Measurements from ENCODE around the gene TIMP1.

TIMP1 gene
- total RNA-seq, result 31.0 to 47.6 (median 39.1) reads per million in 3 donors

DNA sequence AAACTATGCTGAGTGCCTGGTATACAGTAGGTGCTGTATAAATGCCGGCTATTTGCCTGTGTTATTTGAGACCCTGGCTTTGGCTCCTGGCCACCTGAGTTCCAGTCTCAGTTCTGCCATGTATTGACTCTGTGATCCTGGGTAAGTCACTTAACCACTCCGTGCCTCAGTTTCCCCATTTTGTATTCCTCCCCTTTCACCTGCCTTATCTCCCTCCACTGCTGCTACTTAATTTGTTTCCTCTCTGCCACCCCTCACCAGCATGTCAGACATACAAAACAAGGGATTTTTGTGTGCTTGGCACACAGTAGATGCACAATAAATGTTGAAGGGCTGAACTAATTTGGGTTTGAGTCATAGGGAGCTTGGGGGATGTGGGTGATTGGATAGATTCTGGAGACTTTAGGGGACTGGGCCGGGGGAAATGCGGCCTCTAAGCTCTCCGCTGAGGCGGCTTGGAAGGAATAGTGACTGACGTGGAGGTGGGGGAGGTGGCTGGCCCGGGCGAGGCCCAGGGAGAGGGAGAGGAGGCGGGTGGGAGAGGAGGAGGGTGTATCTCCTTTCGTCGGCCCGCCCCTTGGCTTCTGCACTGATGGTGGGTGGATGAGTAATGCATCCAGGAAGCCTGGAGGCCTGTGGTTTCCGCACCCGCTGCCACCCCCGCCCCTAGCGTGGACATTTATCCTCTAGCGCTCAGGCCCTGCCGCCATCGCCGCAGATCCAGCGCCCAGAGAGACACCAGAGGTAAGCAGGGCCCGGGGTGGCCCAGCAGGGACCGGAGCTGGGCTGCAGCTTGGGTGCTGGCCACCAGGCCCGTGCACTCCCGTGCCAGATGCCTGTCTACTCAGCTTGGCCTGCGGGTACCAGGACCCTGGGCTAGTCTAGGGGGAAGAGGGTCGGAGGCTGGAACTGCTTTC is at the start of gene TIMP1:
TSS of gene TIMP1 (plus strand) at position 706 of the 917 bp plus-strand sequence. CDS start 980 bp downstream, outside the sequence.
- H3K9me3 ChIP-seq (ENCODE audit: control insufficient read depth, low read length), result no peaks in the 10 kb centered on the region
- no peaks in the 10 kb centered on the region for H3K27me3 ChIP-seq (replicated peaks; ENCODE audit: control insufficient read depth, insufficient read depth, low read length, poor library complexity, severe bottlenecking)
- peak; percentile 68 to 72 (median 70) for DNase-seq
- H3K4me3 ChIP-seq (ENCODE audit: insufficient read depth, low read depth, low read length, poor library complexity, severe bottlenecking), result peak within 1 kb of the TSS; percentile 23
- peak within 1 kb of the TSS; percentile 73 for H3K27ac ChIP-seq (ENCODE audit: insufficient read depth, low read length, poor library complexity, severe bottlenecking)
- no peaks in the 10 kb centered on the region for H3K36me3 ChIP-seq (ENCODE audit: control insufficient read depth, insufficient read depth, low read length)
- peaks cover 4% of the 10 kb centered on the region for H3K4me1 ChIP-seq (ENCODE audit: control insufficient read depth, insufficient read depth, low read length, poor library complexity, severe bottlenecking)

DNA sequence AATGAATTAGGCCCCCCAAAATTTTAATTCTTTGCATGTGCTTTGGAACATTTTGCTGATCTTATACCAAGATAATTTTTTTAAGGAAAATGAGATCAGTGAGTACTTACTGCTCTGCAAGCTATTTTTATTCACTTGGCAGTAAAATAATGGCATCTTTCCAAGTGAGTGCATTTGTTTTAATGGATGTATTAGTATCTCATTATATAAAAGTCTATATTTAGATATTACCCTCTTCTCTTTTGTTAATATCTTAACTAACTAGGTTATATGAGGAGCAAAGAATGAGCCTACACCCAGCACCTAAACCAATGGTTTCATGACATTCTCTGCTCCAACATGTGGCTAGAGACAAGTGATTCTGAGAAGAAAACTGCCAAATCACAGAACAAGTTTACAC is 42.4 kb upstream of the TIMP1 start:
- no peak for DNase-seq
- Histone ChIP-seq H3K4me3 (ENCODE audit: insufficient read depth, low read depth, low read length, poor library complexity, severe bottlenecking) (no peak overlapping the region), H3K27me3 (replicated peaks; ENCODE audit: control insufficient read depth, insufficient read depth, low read length, poor library complexity, severe bottlenecking) (no peaks in the 10 kb centered on the region), H3K36me3 (ENCODE audit: control insufficient read depth, insufficient read depth, low read length) (no peaks in the 10 kb centered on the region), H3K4me1 (ENCODE audit: control insufficient read depth, insufficient read depth, low read length, poor library complexity, severe bottlenecking) (no peaks in the 10 kb centered on the region), H3K9me3 (ENCODE audit: control insufficient read depth, low read length) (no peaks in the 10 kb centered on the region), H3K27ac (ENCODE audit: insufficient read depth, low read length, poor library complexity, severe bottlenecking) (no peak overlapping the region)

DNA sequence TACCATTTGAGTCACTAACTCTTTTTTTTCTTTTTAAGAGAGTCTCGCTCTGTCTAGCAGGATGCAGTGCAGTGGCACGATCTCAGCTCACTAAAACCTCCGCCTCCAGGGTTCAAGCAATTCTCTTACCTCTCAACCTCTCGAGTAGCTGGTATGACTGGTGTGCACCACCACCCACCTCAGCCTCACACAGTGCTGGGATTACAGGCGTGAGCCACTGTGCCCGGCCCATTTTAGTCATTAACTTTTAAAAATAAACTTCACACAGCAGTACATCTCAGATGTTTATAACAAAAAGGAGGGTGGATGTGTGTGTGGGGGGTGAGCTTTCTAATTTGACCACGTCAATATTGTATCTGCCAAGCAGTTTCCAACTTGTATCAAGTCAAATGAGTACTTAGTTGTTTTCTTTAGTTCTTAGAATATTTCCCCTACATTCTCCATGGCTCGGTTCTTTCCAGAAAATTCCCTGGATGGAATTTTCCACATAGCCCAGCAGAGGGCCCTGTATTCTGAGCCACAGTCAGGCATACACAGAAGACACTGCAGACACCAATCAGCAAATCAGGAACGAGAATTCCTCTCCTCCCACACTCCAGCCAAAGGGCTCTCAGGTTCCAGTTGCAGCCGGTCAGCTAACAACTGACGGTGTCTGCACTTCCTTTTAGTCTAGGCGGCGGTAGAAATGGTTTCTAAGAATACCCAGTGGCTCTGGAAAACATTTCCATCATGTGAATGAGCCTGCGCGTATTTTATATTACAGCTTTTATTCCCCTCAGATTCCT is 41.3 kb upstream of the TIMP1 start:
- Histone ChIP-seq H3K27me3 (replicated peaks; ENCODE audit: control insufficient read depth, insufficient read depth, low read length, poor library complexity, severe bottlenecking) (no peaks in the 10 kb centered on the region), H3K4me3 (ENCODE audit: insufficient read depth, low read depth, low read length, poor library complexity, severe bottlenecking) (no peak overlapping the region), H3K27ac (ENCODE audit: insufficient read depth, low read length, poor library complexity, severe bottlenecking) (no peak overlapping the region), H3K9me3 (ENCODE audit: control insufficient read depth, low read length) (no peaks in the 10 kb centered on the region), H3K36me3 (ENCODE audit: control insufficient read depth, insufficient read depth, low read length) (no peaks in the 10 kb centered on the region), H3K4me1 (ENCODE audit: control insufficient read depth, insufficient read depth, low read length, poor library complexity, severe bottlenecking) (no peaks in the 10 kb centered on the region)
- DNase-seq, result no peak

DNA sequence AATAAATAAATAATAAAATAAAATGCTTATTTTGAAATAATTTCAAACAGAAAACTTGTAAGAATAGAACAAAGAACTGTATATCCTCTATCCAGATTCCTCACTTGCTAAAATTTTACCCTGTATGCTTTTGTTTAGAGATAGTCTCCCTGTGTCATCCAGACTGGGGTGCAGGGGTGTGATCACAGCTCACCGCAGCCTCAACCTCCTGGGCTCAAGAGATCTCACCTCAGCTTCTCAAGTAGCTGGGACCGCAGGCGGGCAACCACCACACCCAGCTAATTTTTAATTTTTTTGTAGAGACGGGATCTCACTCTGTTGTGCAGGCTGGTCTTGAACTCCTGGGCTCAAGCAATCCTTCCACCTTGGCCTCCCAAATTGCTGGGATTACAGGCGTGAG is 38.7 kb upstream of the TIMP1 start:
- Histone ChIP-seq H3K27ac (ENCODE audit: insufficient read depth, low read length, poor library complexity, severe bottlenecking) (no peak overlapping the region), H3K36me3 (ENCODE audit: control insufficient read depth, insufficient read depth, low read length) (no peaks in the 10 kb centered on the region), H3K27me3 (replicated peaks; ENCODE audit: control insufficient read depth, insufficient read depth, low read length, poor library complexity, severe bottlenecking) (no peaks in the 10 kb centered on the region), H3K4me3 (ENCODE audit: insufficient read depth, low read depth, low read length, poor library complexity, severe bottlenecking) (no peak overlapping the region), H3K4me1 (ENCODE audit: control insufficient read depth, insufficient read depth, low read length, poor library complexity, severe bottlenecking) (no peaks in the 10 kb centered on the region), H3K9me3 (ENCODE audit: control insufficient read depth, low read length) (no peaks in the 10 kb centered on the region)
- DNase-seq, result no peak

DNA sequence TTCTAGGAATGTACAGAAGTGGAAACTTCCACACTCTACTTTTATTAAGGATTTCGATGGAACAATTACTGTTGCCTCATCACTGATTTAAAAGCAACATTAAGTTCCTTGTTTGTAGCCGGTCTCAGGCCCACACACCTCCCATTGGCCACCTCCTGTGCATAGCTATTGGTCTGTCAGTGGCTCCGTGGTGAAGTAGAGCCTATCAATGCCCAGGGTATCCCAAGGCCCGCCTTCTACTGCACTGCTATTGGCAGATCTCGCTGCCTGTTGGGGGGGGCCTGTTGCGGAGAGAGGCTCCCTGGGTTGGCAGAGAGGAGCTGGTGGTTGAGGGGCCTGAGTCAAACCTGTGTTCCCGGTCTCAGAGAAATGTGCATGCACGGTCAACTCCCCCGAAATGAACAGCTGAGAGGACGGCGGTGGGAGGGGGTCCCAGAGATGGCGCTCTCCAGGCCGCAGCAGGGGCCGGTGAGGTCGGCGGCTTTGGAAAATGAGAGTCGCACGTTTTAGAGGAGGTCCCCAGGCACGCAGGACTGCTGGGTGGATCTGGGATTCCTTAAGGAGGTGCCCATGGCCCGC is 26.1 kb upstream of the TIMP1 start:
- Histone ChIP-seq H3K36me3 (ENCODE audit: control insufficient read depth, insufficient read depth, low read length) (no peaks in the 10 kb centered on the region), H3K4me3 (ENCODE audit: insufficient read depth, low read depth, low read length, poor library complexity, severe bottlenecking) (peak overlapping the region; percentile 38), H3K27ac (ENCODE audit: insufficient read depth, low read length, poor library complexity, severe bottlenecking) (peak overlapping the region; percentile 71), H3K27me3 (replicated peaks; ENCODE audit: control insufficient read depth, insufficient read depth, low read length, poor library complexity, severe bottlenecking) (no peaks in the 10 kb centered on the region), H3K9me3 (ENCODE audit: control insufficient read depth, low read length) (no peaks in the 10 kb centered on the region), H3K4me1 (ENCODE audit: control insufficient read depth, insufficient read depth, low read length, poor library complexity, severe bottlenecking) (no peaks in the 10 kb centered on the region)
- DNase-seq, result peak; percentile 65 to 79 (median 75)

DNA sequence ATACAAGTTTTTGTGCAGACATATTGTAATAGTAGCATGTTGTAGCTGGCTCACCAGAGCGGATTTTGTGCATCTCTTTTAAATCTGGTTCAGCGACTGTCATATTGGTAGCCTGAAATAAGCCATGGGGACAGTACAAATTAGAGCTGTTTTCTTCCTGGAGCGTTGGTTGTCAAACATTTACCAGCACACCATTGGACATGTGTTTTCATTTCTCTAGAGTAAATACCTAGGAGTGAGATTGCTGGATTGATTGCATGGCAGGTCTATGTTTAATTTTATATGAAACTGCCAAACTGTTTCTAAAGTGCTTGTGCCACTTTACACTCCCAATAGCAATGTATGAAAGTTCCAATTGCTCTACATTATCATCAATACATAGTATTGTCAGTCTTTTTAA is 23.8 kb upstream of the TIMP1 start:
- no peak for DNase-seq
- Histone ChIP-seq H3K4me3 (ENCODE audit: insufficient read depth, low read depth, low read length, poor library complexity, severe bottlenecking) (no peak overlapping the region), H3K9me3 (ENCODE audit: control insufficient read depth, low read length) (no peaks in the 10 kb centered on the region), H3K27ac (ENCODE audit: insufficient read depth, low read length, poor library complexity, severe bottlenecking) (no peak overlapping the region), H3K36me3 (ENCODE audit: control insufficient read depth, insufficient read depth, low read length) (no peaks in the 10 kb centered on the region), H3K4me1 (ENCODE audit: control insufficient read depth, insufficient read depth, low read length, poor library complexity, severe bottlenecking) (peaks cover 5% of the 10 kb centered on the region), H3K27me3 (replicated peaks; ENCODE audit: control insufficient read depth, insufficient read depth, low read length, poor library complexity, severe bottlenecking) (no peaks in the 10 kb centered on the region)

DNA sequence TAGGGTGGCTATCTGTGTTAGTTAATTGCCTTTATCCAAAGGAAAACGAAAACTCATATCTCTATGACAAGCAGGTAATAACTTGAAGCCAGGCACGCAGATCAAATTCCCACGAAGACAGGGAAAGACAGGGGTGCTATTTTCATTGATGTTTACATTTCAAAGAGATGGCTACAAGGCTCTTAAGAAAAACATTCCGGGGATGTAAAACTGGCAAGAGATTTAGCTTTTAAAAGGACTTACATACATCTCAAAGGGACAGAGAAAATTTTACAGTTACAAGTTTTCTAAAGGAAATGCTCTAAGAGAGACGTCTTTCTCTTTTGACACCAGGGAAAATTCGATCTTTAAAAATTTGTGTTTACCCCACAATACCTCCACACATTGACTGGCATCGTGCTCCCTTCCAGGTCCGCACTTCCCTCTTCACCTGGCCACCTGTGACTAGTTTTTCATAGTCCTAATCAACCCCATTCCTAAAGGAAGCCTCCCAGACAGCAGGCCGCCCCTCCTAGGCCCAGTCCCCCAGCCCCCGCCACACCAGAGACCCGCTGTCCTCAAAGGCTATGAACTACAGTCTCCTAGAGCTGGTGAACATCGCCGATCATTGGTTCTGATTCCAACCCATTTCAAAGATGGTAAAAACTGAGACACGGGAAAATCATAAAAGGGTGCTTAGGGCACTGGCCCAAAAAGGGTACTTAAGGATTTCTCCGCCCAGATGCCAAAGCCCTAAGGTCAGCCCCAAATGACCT is 21.9 kb upstream of the TIMP1 start:
- Histone ChIP-seq H3K9me3 (ENCODE audit: control insufficient read depth, low read length) (no peaks in the 10 kb centered on the region), H3K4me1 (ENCODE audit: control insufficient read depth, insufficient read depth, low read length, poor library complexity, severe bottlenecking) (peaks cover 9% of the 10 kb centered on the region), H3K4me3 (ENCODE audit: insufficient read depth, low read depth, low read length, poor library complexity, severe bottlenecking) (peak overlapping the region; percentile 71), H3K36me3 (ENCODE audit: control insufficient read depth, insufficient read depth, low read length) (peaks cover 14% of the 10 kb centered on the region), H3K27ac (ENCODE audit: insufficient read depth, low read length, poor library complexity, severe bottlenecking) (peak overlapping the region; percentile 97), H3K27me3 (replicated peaks; ENCODE audit: control insufficient read depth, insufficient read depth, low read length, poor library complexity, severe bottlenecking) (no peaks in the 10 kb centered on the region)
- no peak for DNase-seq

DNA sequence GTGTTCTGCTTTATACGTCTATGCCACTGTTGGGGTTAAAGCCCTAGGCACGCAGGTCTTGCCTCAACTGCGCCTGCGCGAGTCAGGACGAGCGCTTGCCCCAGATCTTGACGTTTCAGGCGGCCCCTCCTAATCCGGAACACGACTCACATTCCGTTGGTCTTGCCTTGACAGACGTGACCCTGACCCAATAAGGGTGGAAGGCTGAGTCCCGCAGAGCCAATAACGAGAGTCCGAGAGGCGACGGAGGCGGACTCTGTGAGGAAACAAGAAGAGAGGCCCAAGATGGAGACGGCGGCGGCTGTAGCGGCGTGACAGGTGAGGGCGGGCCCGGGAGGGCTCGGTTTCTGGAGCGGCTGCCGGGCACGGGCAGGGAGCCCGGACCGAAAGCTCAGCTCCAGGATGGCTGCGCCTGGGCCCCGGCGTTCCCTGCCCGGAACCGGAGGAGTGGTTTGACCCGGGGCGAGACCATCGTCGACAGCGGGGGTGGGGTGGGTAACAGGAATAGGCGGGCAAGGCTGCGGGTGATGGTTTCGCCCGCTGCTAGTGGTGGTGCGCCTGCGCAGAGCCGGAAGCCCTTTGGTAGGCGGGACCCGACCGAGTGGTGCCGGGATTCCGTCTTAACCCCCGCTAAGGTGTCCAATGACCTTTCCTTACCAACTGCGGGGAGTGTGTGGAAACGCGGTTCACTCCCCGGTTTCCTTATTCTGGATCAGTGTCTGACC is 21.1 kb upstream of the TIMP1 start, which contains the start of gene ARAF:
TSS of gene ARAF (plus strand) at position 272 of the 725 bp plus-strand sequence. CDS start 1,763 bp downstream, outside the sequence.
- peaks cover 9% of the 10 kb centered on the region for H3K4me1 ChIP-seq (ENCODE audit: control insufficient read depth, insufficient read depth, low read length, poor library complexity, severe bottlenecking)
- peak within 1 kb of the TSS; percentile 71 for H3K4me3 ChIP-seq (ENCODE audit: insufficient read depth, low read depth, low read length, poor library complexity, severe bottlenecking)
- H3K27me3 ChIP-seq (replicated peaks; ENCODE audit: control insufficient read depth, insufficient read depth, low read length, poor library complexity, severe bottlenecking), result no peaks in the 10 kb centered on the region
- H3K9me3 ChIP-seq (ENCODE audit: control insufficient read depth, low read length), result no peaks in the 10 kb centered on the region
- H3K36me3 ChIP-seq (ENCODE audit: control insufficient read depth, insufficient read depth, low read length), result peaks cover 15% of the 10 kb centered on the region
- DNase-seq, result peak; percentile 90 to 96 (median 96)
- H3K27ac ChIP-seq (ENCODE audit: insufficient read depth, low read length, poor library complexity, severe bottlenecking), result peak within 1 kb of the TSS; percentile 97

DNA sequence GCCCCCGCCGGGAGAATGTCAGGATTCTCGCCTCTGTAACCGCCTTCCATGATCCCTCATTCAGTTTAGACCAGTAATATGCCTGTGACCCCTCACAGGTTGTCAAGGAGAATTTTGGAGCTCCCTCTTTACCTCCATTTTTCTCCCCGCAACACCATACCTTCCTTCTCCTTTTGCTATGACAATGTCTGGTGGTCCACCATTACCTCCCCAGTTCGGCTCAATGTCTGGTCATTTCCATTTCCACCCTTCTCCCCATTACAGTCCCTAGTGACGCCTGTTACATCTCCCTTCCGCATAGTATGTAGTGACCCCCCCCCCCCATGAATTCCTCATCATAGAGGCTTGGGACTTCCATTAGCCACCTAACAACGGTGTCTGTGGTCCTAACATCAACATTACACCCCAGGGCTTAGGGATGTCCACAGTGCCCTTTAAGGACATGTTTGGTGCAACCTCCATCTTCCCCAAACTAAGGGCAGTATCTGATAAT is 20.5 kb upstream of the TIMP1 start:
- Histone ChIP-seq H3K27ac (ENCODE audit: insufficient read depth, low read length, poor library complexity, severe bottlenecking) (peak overlapping the region; percentile 97), H3K4me3 (ENCODE audit: insufficient read depth, low read depth, low read length, poor library complexity, severe bottlenecking) (peak overlapping the region; percentile 71), H3K9me3 (ENCODE audit: control insufficient read depth, low read length) (no peaks in the 10 kb centered on the region), H3K4me1 (ENCODE audit: control insufficient read depth, insufficient read depth, low read length, poor library complexity, severe bottlenecking) (peaks cover 9% of the 10 kb centered on the region), H3K36me3 (ENCODE audit: control insufficient read depth, insufficient read depth, low read length) (peaks cover 21% of the 10 kb centered on the region), H3K27me3 (replicated peaks; ENCODE audit: control insufficient read depth, insufficient read depth, low read length, poor library complexity, severe bottlenecking) (no peaks in the 10 kb centered on the region)
- no peak for DNase-seq

All from effector memory CD4-positive, alpha-beta T cell (primary cell).